22Rv1 (cell line): ENCODE data around the gene BFSP2.

Experiments
- ZFX ChIP-seq: fragments of 450-650 bp; IDR thresholded peaks from 2 replicates; pipeline ENCODE4 v1.6.1; 2017; ENCODE audit warnings: antibody characterized with exemption, borderline replicate concordance
- TF ChIP-seq, protein P1 (sequence below): fragments of 450-650 bp; IDR thresholded peaks from 2 replicates; pipeline ENCODE4 v1.5.1; 2017; ENCODE audit warnings: mild to moderate bottlenecking

DNA sequence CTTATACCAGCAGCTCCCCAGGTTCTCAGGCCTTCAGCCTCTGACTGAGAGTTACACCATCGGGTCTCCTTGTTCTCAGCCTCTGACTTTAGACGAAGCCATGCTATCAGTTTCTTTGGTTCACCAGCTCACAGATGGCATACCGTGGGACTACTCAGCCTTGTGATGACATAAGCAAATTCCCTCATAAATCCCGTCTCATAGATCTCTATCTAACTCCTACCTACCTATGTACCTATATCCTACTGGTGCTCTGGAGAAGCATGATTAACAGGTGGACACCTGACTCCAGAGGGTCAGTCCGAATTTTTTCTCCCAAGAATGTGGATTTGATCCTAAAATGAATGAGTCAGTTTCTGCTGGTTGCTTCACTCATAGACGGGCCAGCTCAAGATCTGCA is 114.6 kb downstream of the BFSP2 start:
- TF ChIP-seq, protein P1, sequence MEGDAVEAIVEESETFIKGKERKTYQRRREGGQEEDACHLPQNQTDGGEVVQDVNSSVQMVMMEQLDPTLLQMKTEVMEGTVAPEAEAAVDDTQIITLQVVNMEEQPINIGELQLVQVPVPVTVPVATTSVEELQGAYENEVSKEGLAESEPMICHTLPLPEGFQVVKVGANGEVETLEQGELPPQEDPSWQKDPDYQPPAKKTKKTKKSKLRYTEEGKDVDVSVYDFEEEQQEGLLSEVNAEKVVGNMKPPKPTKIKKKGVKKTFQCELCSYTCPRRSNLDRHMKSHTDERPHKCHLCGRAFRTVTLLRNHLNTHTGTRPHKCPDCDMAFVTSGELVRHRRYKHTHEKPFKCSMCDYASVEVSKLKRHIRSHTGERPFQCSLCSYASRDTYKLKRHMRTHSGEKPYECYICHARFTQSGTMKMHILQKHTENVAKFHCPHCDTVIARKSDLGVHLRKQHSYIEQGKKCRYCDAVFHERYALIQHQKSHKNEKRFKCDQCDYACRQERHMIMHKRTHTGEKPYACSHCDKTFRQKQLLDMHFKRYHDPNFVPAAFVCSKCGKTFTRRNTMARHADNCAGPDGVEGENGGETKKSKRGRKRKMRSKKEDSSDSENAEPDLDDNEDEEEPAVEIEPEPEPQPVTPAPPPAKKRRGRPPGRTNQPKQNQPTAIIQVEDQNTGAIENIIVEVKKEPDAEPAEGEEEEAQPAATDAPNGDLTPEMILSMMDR, result no peak
- no peak for TF ChIP-seq ZFX
